Ascending aorta (tissue), 2 donors: ENCODE data around the gene POMT1. TPM values are rescaled to one million over a fixed set of nuclear protein-coding genes. Genes with fewer than 3 reads are reported as not detected.
"Not testable (repeated sequence)": the region's sequence is repeated elsewhere in the genome, so short reads cannot be mapped to it uniquely, and the experiment has no call there.

Source experiments
- DNase-seq, 2 donors: peaks; one replicate each; pipeline ENCODE4 v3.0.0-alpha.2; 2019; ENCODE audit warnings: low spot score in 2 of 2
- H3K27ac ChIP-seq, 2 donors: fragments of 200-600 bp; sonication (generic); one replicate each; pipeline ENCODE4 v1.5.1; 2016 to 2017; ENCODE audit warnings: mild to moderate bottlenecking in 1 of 2
- H3K27me3 ChIP-seq: fragments of 200-600 bp; sonication (generic); one replicate; pipeline ENCODE4 v1.5.1; 2017
- H3K36me3 ChIP-seq, 2 donors: fragments of 200-600 bp; sonication (generic); one replicate each; pipeline ENCODE4 v1.5.1; 2016
- H3K4me1 ChIP-seq, 2 donors: fragments of 200-600 bp; sonication (generic); one replicate each; pipeline ENCODE4 v1.5.1; 2016 to 2017; ENCODE audit warnings: mild to moderate bottlenecking in 1 of 2
- H3K4me3 ChIP-seq, 2 donors: fragments of 200-600 bp; sonication (generic); one replicate each; pipeline ENCODE4 v1.5.1; 2016 to 2017; ENCODE audit warnings: mild to moderate bottlenecking in 1 of 2
- H3K9me3 ChIP-seq, 2 donors: fragments of 200-600 bp; sonication (generic); one replicate each; pipeline ENCODE4 v1.5.1; 2016
- CTCF ChIP-seq, 3 experiments: fragments of 200-600 bp in 2 of 3; fragments of 450-650 bp in 1 of 3; sonication (generic) in 2 of 3; IDR thresholded peaks; one replicate each; pipeline ENCODE4 v1.5.1; 2016 to 2019; ENCODE audit warnings: antibody characterized with exemption in 3 of 3, mild to moderate bottlenecking in 1 of 3, moderate library complexity in 1 of 3
- intact Hi-C: fragments of 100-400 bp; cut with DNase I; formaldehyde crosslinking; loops from one replicate; pipeline ENCODE4 v1.15.1; 2023
- total RNA-seq: library from RNA; depleted of rRNA; stranded (reverse); fragments of >200 nt; gene quantifications from one replicate; pipeline ENCODE4 v1.1.0, GENCODE V29; 2016

The POMT1 gene
- total RNA-seq, 1 donor from 2014 or later = 128 TPM

GRCh38 chr9:131511880-131512279 is 9.2 kb downstream of the POMT1 start:
- Histone ChIP-seq H3K27ac (no peak overlapping the region), H3K9me3 (no peaks in the 10 kb centered on the region), H3K4me1 (no peaks in the 10 kb centered on the region), H3K4me3 (no peak overlapping the region), H3K36me3 (peaks cover 78 to 81% of the 10 kb centered on the region in 2 donors), H3K27me3 (no peaks in the 10 kb centered on the region)
- intact Hi-C loops = no loop called here
- no peak for DNase-seq
- no peak for TF ChIP-seq CTCF (IDR thresholded peaks at IDR 0.05)

- H3K4me3 ChIP-seq = no peak overlapping the region
- no peak for TF ChIP-seq CTCF (IDR thresholded peaks at IDR 0.05)
- no peak for DNase-seq
- no peaks in the 10 kb centered on the region for H3K4me1 ChIP-seq
- intact Hi-C loops = no loop called here
- peaks cover 82 to 85% of the 10 kb centered on the region in 2 donors for H3K36me3 ChIP-seq
- H3K9me3 ChIP-seq = no peaks in the 10 kb centered on the region
- H3K27me3 ChIP-seq = no peaks in the 10 kb centered on the region
- no peak overlapping the region for H3K27ac ChIP-seq
Measured at GRCh38 chr9:131513177-131513576, 10.5 kb downstream of the POMT1 start.

GRCh38 chr9:131515559-131516031 is 12.9 kb downstream of the POMT1 start:
- H3K4me1 ChIP-seq, H3K9me3 ChIP-seq, DNase-seq, H3K4me3 ChIP-seq, intact Hi-C loops, H3K27me3 ChIP-seq, H3K27ac ChIP-seq: not testable (repeated sequence)
- H3K36me3 ChIP-seq = peaks cover 91 to 95% of the 10 kb centered on the region in 2 donors

GRCh38 chr9:131516100-131516499 is 13.4 kb downstream of the POMT1 start:
- H3K27ac ChIP-seq = no peak overlapping the region
- no peaks in the 10 kb centered on the region for H3K27me3 ChIP-seq
- DNase-seq = no peak
- no peaks in the 10 kb centered on the region for H3K9me3 ChIP-seq
- H3K36me3 ChIP-seq = peaks cover 91 to 95% of the 10 kb centered on the region in 2 donors
- H3K4me3 ChIP-seq = no peak overlapping the region
- no peak for TF ChIP-seq CTCF (IDR thresholded peaks at IDR 0.05)
- no peaks in the 10 kb centered on the region for H3K4me1 ChIP-seq
- intact Hi-C loops = no loop called here

- Histone ChIP-seq H3K9me3 (no peaks in the 10 kb centered on the region), H3K4me3 (no peak overlapping the region), H3K36me3 (peaks cover 87 to 95% of the 10 kb centered on the region in 2 donors), H3K27ac (no peak overlapping the region), H3K4me1 (no peaks in the 10 kb centered on the region), H3K27me3 (no peaks in the 10 kb centered on the region)
- no peak for DNase-seq
- TF ChIP-seq CTCF (IDR thresholded peaks at IDR 0.05) = no peak
- intact Hi-C loops = no loop called here
Measured at GRCh38 chr9:131516930-131517329, 14.2 kb downstream of the POMT1 start.

GRCh38 chr9:131517761-131518190 is 15.1 kb downstream of the POMT1 start:
- no peak for DNase-seq
- Histone ChIP-seq H3K4me3 (no peak overlapping the region), H3K4me1 (no peaks in the 10 kb centered on the region), H3K27me3 (no peaks in the 10 kb centered on the region), H3K27ac (no peak overlapping the region), H3K9me3 (no peaks in the 10 kb centered on the region), H3K36me3 (peaks cover 90 to 95% of the 10 kb centered on the region in 2 donors)
- TF ChIP-seq CTCF (IDR thresholded peaks at IDR 0.05) = no peak
- intact Hi-C loops = no loop called here
